Adrenal gland (tissue), 12 donors: ENCODE results near the gene AUH. TPM values are rescaled to one million over a fixed set of nuclear protein-coding genes. Genes with fewer than 3 reads are reported as not detected.

Source experiments
- DNase-seq, 7 donors: peaks; one replicate each; pipeline ENCODE4 v3.0.0-alpha.2; 2019 to 2020
- H3K27ac ChIP-seq, 5 donors: fragments of 200-600 bp; sonication (generic) in 4 of 5; 1 replicate in 3 of 5; 2 replicates in 2 of 5; pipeline versions ENCODE4 v1.5.1 to v1.8.0; 2016 to 2020; ENCODE audit warnings: mild to moderate bottlenecking in 1 of 5
- H3K27me3 ChIP-seq: fragments of 200-600 bp; 2 replicates; pipeline ENCODE4 v1.8.0; 2021
- H3K36me3 ChIP-seq, 2 donors: fragments of 200-600 bp; replicated peaks in 1 of 2; 1 replicate in 1 of 2; 2 replicates in 1 of 2; pipeline versions ENCODE4 v1.5.1 to v1.8.0; 2018 to 2022
- H3K4me1 ChIP-seq, 2 donors: fragments of 200-600 bp; replicated peaks in 1 of 2; 1 replicate in 1 of 2; 2 replicates in 1 of 2; pipeline versions ENCODE4 v1.5.1 to v1.8.0; 2018 to 2021
- H3K4me3 ChIP-seq, 4 donors: fragments of 200-600 bp; sonication (generic) in 3 of 4; one replicate each; pipeline ENCODE4 v1.5.1; 2016 to 2018
- H3K9me3 ChIP-seq, 3 donors: fragments of 200-600 bp; sonication (generic) in 1 of 3; replicated peaks in 1 of 3; 1 replicate in 2 of 3; 2 replicates in 1 of 3; pipeline versions ENCODE4 v1.5.1 to v1.8.0; 2016 to 2021
- POLR2A ChIP-seq, 2 donors: fragments of 450-650 bp; IDR thresholded peaks; one replicate each; pipeline ENCODE4 v1.6.1; 2017; ENCODE audit warnings: antibody characterized with exemption in 2 of 2, mild to moderate bottlenecking in 2 of 2, moderate library complexity in 1 of 2
- WGBS, 4 donors: extraction: QIAGEN DNeasy Blood & Tissue Kit in 2 of 4; methylation state at CpG; one replicate each; pipeline versions ENCODE4 v1.1.5 to v1.1.7; 2013 to 2017; 5-methylcytosine and 5-hydroxymethylcytosine counted together
- intact Hi-C, 2 donors: fragments of 100-400 bp; cut with DNase I; formaldehyde crosslinking; loops; one replicate each; pipeline versions ENCODE4 v1.14.1 to v1.15.0; 2022 to 2023
- polyA plus RNA-seq, 3 donors: library from polyadenylated mRNA; stranded (reverse); fragments of 200-250 nt in 2 of 3; fragments of 350-450 nt in 1 of 3; fragmentation: Illumina TruSeq in 1 of 3; extraction: RNeasy Lipid Tissue Mini Kit (QIAGEN cat#74804) in 1 of 3; gene quantifications; one replicate each; pipeline ENCODE4 v1.2.3, GENCODE V29; 2013 to 2014
- total RNA-seq, 9 donors: library from RNA; depleted of rRNA in 4 of 9; stranded (reverse); fragments of >200 nt in 4 of 9; fragments of 120-200 nt in 1 of 9; fragmentation: NEBNext Ultra II Directional in 1 of 9; extraction: Animal tissue kit (Norgen Biotek cat#: 25700) in 1 of 9; gene quantifications; one replicate each; pipeline versions ENCODE4 v1.1.0 to v1.2.4, GENCODE V29; 2013 to 2023
- TF ChIP-seq, protein P1 (sequence below), 6 experiments: fragments of 450-650 bp in 4 of 6; fragments of 200-600 bp in 2 of 6; sonication (generic) in 1 of 6; IDR thresholded peaks; 1 replicate in 5 of 6; 2 replicates in 1 of 6; pipeline versions ENCODE4 v1.5.1 to v1.8.0; 2016 to 2021; ENCODE audit warnings: antibody characterized with exemption in 6 of 6, mild to moderate bottlenecking in 2 of 6, moderate library complexity in 1 of 6
- donor health status: healthy with polysubstance abuse.
- donor health status: Bipolar disorder and iron deficiency.
- donor health status: DM: yes; HTN: yes; CAD: no.
- donor health status: DM: no; HTN: no; CAD: no.
- donor health status: DM: no; HTN: no; CAD: no.
- donor health status: DM: yes; HTN: yes; CAD: no.

Gene AUH
- total and polyA plus RNA-seq, 12 donors = 41.9 to 158 (median 71.7) TPM

DNA sequence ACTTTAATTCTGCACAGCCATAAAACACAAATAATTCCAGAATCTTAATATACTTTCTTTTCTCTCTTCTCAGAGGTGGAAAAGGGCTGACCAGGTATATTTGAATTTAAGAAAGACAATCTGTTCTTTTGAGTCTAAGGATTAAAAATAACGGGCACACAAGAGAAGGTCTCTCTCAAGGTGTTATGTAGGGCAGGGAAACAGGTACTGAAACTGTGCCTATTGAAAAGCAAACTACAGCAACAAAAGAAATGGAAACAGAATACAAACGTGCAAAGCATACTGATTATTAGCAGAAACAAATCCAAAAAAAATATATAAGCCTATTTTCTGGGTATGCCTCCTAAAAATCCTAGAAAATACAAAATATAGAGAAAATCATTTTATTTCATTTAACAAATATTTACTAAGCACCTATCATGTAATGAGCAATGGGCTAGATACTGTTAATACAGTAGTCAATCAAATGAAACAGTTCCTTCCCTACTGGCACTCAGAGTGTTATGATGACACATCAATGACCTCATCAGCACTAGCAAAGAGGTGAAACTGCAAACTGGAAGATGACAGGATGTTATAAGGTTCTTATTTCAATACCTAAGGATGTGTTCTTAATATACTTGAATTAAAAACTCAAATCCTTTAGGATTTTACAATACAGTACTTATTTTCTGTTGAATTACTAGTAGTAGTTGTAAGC, 87.7 kb downstream of the AUH start:
- intact Hi-C loops = no loop called here
- Histone ChIP-seq H3K36me3 (no peaks in the 10 kb centered on the region), H3K9me3 (no peaks in the 10 kb centered on the region), H3K4me1 (no peaks in the 10 kb centered on the region), H3K4me3 (no peak overlapping the region), H3K27ac (no peak overlapping the region), H3K27me3 (no peaks in the 10 kb centered on the region)
- 85 to 88% (median 87%) methylated on average over 2 of the region's 2 CpGs for WGBS, 4 donors
- no peak for DNase-seq
- TF ChIP-seq, protein P1, sequence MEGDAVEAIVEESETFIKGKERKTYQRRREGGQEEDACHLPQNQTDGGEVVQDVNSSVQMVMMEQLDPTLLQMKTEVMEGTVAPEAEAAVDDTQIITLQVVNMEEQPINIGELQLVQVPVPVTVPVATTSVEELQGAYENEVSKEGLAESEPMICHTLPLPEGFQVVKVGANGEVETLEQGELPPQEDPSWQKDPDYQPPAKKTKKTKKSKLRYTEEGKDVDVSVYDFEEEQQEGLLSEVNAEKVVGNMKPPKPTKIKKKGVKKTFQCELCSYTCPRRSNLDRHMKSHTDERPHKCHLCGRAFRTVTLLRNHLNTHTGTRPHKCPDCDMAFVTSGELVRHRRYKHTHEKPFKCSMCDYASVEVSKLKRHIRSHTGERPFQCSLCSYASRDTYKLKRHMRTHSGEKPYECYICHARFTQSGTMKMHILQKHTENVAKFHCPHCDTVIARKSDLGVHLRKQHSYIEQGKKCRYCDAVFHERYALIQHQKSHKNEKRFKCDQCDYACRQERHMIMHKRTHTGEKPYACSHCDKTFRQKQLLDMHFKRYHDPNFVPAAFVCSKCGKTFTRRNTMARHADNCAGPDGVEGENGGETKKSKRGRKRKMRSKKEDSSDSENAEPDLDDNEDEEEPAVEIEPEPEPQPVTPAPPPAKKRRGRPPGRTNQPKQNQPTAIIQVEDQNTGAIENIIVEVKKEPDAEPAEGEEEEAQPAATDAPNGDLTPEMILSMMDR (IDR thresholded peaks at IDR 0.05) = no peak
- TF ChIP-seq POLR2A (IDR thresholded peaks at IDR 0.05) = no peak

DNA sequence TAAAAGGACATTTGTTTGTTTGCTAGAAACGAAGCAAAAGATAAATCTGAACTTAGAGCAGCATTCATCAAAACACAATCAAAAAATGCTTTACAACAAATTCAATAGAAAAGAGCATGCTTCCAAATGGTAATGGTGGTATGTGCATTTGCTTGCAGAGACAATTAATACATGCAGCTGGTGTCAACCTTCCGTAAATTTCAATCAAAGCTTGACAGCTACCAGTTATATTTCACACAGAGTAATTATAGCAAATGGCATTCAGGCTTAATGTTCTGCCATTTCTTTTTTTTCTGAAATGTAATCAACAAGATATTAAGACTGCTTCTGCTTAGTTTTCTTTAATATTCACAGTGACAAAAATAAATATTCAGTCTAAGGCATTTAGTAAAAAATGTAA, 90.6 kb downstream of the AUH start:
- intact Hi-C loops = no loop called here
- 84 to 91% (median 87%) methylated on average over 2 of the region's 2 CpGs for WGBS, 4 donors

DNA sequence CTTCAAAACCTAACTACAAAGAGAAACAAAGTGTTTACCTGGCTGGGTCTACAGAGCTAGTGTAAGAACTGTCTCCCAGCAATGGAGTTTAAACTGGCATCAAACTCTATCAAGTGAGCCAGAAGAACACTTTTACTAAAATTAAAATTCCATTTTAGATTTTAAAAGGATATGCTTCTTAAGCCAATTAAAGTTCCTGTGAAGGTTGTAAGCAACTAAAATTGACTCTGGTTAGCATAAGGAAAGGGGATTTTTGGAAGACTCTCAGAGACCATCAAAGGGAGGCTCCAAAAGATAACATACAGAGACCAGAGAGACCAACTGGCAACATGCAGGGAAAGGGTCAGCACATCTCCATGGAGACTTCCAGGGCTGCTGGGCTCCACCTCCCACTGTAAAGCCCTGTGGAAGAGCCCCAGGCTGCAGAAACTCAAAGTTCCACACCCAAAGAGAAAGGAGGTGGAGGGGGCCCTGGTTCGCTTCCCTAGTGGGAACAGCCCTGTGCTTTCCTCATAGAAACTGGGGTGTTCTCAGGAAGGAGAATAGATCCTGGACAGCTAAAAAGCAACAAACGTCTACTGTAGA, 91.7 kb downstream of the AUH start:
- H3K27me3 ChIP-seq = no peaks in the 10 kb centered on the region
- no peak for TF ChIP-seq POLR2A (IDR thresholded peaks at IDR 0.05)
- TF ChIP-seq, protein P1 (IDR thresholded peaks at IDR 0.05) = no peak
- no peaks in the 10 kb centered on the region for H3K36me3 ChIP-seq
- no peaks in the 10 kb centered on the region for H3K9me3 ChIP-seq
- no peak for DNase-seq
- H3K4me1 ChIP-seq = no peaks in the 10 kb centered on the region
- no peak overlapping the region for H3K27ac ChIP-seq
- no peak overlapping the region for H3K4me3 ChIP-seq
- intact Hi-C loops = no loop called here
- 80 to 92% (median 82%) methylated on average over 2 of the region's 2 CpGs for WGBS, 4 donors

More for the DNA sequence above, 90.6 kb downstream of the AUH start:
- no peak for DNase-seq
- Histone ChIP-seq H3K4me3 (no peak overlapping the region), H3K27ac (no peak overlapping the region), H3K4me1 (no peaks in the 10 kb centered on the region), H3K9me3 (no peaks in the 10 kb centered on the region), H3K27me3 (no peaks in the 10 kb centered on the region), H3K36me3 (no peaks in the 10 kb centered on the region)
- no peak for TF ChIP-seq POLR2A (IDR thresholded peaks at IDR 0.05)
- TF ChIP-seq, protein P1 (IDR thresholded peaks at IDR 0.05) = no peak

DNA sequence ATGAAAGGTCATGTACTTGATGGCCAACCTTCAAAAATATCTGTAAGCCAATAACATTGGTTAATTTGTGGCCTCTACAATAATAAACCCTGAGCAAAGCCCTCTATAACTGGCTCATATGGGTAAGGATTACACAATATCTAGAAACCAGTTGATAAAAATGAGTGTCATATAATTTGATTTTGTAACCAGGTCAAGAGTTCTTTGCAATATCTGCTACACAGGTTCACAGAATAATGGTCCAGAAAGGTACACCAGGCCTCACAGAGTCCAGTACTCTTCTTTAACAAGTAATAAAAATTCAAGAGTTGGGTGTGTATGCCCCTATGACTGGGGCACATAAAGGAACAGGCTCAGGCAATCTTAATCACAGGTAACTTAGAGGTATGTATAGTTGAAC, 95.3 kb downstream of the AUH start:
- Histone ChIP-seq H3K27me3 (no peaks in the 10 kb centered on the region), H3K36me3 (no peaks in the 10 kb centered on the region), H3K4me1 (peaks cover 0 to 4% of the 10 kb centered on the region in 2 donors), H3K4me3 (no peak overlapping the region), H3K27ac (no peak overlapping the region), H3K9me3 (no peaks in the 10 kb centered on the region)
- TF ChIP-seq, protein P1 (IDR thresholded peaks at IDR 0.05) = no peak
- TF ChIP-seq POLR2A (IDR thresholded peaks at IDR 0.05) = no peak
- intact Hi-C loops = no loop called here
- no peak for DNase-seq
